ENCODE results near the gene PIGZ.
A peak's percentile ranks its signal among the peaks of the same experiment; 100 is the strongest.

PIGZ gene

GRCh38 chr3:196968233-196969133 is at the start of gene PIGZ:
PIGZ (minus strand) TSS chr3:196968833; CDS start chr3:196952031, 16,802 bp downstream.
- DNase-seq, result peak; percentile 54 to 55

GRCh38 chr3:197017003-197017402 is 48.4 kb upstream of the PIGZ start:
- no peak for DNase-seq

- DNase-seq, result no peak
Observed at GRCh38 chr3:197015790-197016736, 47.4 kb upstream of the PIGZ start.

DNA sequence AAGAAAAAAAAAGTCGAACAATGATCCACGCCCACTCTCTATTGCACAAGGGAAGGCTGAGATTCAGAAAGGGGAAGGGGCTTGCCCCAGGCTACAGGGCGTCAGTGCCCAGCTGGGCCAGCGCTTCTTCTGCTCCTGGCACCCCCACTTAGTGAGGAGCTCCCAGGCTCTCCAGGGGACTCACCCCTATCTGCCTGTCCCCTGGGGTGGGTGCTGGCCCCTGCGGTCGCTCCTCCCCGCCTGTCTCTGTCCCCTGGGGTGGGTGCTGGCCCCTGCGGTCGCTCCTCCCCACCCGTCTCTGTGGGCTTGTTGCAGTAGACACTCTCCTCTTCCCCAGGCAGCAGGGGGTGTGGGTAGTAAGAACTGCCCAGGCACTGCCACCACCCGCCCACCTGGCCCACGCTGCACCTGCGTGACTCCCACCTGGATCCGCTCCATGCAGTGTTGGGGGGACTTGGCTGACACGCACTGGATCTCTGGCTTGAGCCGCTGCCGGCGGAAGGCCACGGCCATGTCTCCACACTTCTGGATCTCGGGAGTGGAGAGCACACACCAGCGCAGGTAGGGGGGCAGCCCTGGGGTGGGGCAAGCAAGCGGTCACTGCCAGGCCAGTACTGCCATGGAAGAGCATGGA is 46.4 kb upstream of the PIGZ start:
- no peak for DNase-seq

- no peak for DNase-seq
Observed at GRCh38 chr3:197014024-197014423, 45.4 kb upstream of the PIGZ start.

DNA sequence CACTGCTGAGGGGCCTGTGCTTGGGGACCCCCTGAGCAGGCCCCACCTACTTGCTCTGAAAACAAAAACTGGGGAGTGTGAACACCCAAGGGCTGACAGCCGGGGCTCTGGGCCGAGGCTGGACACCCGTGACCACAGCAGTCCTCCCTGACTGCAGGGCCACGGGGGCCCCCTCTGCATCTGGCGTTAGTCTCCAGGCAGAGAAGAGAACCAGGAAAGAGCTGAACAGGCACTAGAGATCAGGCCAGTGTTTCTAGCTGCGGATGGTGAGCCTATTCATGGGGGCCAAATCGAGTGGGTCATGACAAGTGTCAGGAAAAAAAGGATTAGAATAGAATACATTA is 43.9 kb upstream of the PIGZ start:
- no peak for DNase-seq

DNA sequence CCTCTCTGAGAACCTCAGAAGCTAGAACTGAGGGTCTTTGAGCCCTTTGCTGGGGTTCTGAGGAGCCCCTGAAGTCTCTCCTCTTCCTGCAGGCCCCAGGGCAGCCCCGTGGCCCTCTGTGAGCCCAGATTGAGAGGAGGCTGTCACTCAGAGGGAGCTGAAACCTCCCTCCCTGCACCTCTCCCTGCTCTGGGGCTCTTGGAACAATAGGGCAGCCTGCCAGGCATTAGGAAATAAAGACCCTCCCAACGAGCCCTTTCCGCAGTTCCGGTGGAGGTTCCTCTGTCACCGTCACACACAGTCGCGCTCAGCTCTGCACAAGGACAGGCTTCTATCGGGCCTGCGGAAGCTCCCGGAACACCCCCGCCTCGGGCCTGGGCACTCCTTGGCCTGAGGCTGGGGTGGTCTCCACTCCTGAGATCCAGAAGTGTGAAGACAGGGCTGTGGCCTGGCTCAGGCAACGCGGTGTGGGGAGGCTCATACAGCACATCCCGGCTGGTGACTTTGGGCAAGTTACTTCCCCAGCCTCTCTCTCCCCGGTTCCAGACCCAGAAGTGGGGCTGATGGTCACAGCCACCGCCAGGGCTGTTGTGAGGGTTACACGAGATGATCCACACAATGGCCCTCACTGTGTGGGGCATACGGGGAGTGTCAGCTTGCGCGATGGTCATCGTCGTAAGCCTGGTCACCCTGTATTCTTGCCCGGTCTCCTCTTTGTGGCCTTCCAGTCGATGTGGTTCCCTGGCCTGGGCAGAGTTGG is 43.3 kb upstream of the PIGZ start:
- DNase-seq, result no peak

DNA sequence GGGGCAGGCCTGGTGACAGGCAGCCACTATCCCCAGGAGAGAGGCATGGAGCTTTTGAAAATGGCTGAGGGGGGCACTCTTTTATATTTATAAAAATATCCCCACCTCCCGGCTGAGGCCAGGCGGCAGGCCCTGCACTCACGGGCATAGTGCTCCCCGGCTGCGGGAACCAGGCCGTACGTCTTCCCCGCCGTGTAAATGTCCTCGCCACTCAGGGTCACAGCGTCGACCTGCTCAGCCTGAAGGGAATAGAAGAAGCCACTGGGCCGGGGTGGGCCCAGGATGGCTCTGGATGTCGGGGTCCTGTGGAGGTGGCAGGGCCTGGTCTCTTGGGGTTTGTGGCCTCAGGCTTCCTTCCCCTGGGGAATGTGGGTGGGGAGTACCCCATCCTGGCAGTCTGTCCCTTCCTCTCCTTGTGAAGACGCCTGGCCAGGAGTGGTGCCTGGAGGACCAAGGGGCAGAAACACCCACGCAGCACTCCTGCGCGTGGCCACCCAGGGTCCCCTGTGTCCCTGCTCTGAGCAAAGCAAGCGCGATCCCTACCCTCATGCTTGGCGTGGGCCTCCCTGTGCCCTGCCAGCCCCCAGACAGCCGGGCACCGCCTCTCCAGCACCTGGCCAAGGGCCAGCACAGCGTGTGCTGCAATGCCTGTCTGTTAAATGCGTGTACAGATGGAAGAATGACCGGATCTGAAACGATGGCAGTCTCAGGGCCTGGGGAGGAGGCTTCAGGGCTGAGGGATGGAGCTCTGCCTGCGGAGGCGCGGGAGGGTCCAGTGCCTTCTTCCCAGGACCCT is 42.1 kb upstream of the PIGZ start:
- peak in 1 of 2 experiments; percentile 32 for DNase-seq

GRCh38 chr3:197009532-197010019 is 40.9 kb upstream of the PIGZ start:
- DNase-seq, result no peak

DNA sequence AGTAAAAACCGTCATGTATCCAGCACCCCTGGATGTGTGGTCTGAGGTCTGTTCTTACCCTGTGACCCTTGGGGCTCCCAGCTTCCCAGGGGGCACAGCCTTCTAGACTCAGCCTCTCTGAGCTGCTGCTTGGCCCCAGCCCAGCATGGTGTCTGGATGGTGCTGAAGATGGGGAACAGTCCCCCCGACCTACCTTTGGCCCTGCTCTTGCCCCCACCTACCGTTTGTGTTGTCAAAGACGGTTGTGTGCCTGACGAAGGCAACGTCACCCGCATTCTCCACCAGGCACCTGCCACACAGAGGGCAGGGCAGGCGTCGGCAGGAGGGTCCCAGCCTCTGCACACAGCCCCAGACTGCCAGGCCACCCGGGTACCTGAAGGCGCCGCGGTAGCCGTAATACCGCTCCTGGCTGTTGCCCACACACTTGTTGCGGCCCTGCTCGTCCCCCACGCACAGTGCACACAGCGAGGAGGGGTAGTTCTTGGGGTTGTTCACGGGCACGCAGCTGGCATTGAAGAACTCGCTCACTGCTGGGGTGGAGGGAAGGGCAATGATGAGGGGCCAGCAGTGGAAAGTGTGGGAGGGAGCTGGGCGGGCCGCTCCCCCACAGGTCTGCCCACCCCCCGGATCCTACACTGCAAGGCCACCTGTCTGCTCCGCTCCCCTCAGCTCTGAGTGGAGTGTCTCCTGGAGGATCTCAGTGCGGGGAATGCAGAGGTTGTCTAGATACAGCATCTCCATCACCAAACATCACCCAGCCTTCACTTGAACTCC is 40.0 kb upstream of the PIGZ start:
- no peak for DNase-seq

- DNase-seq, result no peak
Observed at GRCh38 chr3:197007953-197008352, 39.3 kb upstream of the PIGZ start.

DNA sequence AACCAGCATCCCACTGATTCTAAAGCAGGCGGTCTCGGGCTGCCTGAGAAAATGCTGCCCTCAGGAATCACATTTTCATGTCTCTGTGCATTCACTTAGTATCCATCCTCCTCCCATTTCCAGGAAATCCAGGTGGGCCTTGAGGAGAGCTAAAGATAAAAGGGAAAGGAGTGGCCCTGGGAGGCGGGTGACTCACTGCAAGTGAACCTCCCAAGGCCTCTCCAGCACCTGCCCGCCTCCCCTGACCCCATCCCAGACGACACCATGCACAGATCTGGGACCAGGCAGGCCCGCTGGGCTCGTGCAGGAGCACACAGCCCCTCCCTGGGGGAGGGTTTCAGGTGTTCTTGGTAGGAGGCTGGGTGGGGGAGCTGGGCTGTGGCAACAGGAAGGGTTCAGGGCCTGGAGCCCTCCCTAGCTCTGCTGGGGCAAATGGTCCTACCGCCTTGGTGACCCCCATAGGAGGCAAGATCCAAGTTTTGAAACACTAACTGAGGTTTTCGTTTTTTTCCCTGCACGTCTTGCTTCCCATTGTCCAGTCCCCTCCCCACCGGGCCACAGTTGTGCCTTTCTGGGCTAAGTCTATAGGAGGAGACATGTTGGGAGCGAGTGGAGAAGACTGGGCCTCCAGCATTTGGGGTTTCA is 38.8 kb upstream of the PIGZ start:
- no peak for DNase-seq

DNA sequence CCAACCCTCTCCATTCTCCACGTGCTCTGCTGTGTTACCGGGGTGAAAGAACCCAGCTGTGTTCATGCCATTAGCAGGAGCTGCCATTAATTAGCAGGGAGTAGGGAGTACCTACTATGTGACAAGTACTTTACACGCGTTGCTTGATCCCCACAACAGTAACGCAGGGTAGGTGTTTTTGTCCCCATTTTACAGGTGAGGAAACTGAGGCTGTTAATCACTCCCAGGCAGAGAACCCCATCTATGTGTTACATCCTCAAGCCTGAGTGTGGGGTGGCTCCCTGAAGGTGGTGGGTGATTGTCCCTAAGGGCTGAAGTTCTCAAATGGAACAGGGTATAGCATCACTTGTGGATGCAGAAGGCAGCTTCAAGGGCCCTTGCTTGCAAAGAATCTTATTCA is 38.2 kb upstream of the PIGZ start:
- no peak for DNase-seq

DNA sequence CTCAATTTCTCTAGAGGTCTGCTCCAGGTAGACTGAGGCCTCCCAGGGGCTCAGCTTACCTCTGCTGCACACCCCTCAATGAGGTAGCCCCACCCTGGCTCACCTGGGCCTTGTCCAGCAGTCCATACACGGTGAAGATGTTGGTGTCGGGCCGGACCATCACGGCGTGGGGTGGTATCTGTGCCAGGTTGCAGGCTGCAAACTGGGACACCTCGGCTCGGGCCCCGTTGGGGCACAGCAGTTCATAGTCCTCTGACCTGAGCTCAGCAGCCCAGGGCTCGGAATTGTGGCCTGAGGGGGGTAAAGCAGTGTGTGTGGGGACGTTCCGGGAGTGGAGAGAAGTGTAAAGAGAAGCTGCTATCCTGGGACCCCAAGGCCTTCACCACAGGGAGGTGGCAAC is 37.8 kb upstream of the PIGZ start:
- DNase-seq, result no peak

- DNase-seq, result peak in 1 of 2 experiments; percentile 42
Observed at GRCh38 chr3:197003461-197004385, 35.1 kb upstream of the PIGZ start.

GRCh38 chr3:197002701-197003454 is 34.2 kb upstream of the PIGZ start:
- DNase-seq, result peak; percentile 88 to 89

DNA sequence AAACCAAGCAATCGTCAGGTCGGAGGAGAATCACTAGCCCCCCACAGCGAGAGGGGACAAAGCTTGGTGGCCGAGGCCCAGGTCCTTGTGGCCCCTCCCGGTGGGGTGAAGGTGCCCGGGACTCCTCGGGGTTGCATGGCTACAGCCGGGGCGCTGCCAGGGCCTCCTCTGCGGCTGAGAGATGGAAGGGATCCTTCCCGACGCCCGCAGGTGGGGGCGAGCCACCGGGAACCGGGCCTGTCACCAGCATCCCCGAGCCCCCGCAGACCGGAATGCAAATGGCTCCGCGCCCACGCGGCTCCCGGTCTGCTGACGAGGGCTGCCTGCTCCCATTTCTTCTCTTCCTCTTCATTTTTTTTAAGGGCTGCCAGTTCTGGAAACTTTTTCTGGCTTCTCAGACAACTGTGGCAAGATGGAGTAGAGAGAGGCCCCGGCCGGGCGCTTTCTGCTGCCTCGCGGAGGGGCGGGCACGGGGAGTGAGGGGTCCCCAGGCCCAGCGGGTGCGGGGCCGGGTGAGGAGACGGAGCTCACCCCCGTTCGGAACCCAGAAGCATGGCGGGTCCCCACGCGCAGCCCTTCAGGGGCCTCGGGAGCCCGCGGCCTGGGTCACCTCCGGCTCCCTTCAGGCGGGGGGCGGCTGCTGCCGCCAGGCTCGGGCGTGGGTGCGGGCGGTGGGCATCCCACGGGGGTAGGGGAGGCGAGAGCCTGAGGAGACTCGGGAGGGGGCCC is 33.5 kb upstream of the PIGZ start:
- DNase-seq, result no peak
